Spleen (tissue), 7 donors: ENCODE results near the gene DPAGT1.

ENCODE experiments used
- CTCF ChIP-seq, 11 experiments: fragments of 200-600 bp in 7 of 11; fragments of 450-650 bp in 4 of 11; sonication (generic) in 4 of 11; IDR thresholded peaks in 8 of 11; conservative IDR thresholded peaks in 3 of 11; 1 replicate in 7 of 11; 2 replicates in 4 of 11; pipeline versions ENCODE4 v1.4.0 to v1.8.0; 2016 to 2021; ENCODE audit warnings: antibody characterized with exemption in 11 of 11, inconsistent platforms in 4 of 11, mild to moderate bottlenecking in 1 of 11
- POLR2A ChIP-seq, 3 donors: fragments of 450-650 bp; IDR thresholded peaks; one replicate each; pipeline ENCODE4 v1.5.1; 2017; ENCODE audit warnings: antibody characterized with exemption in 3 of 3, mild to moderate bottlenecking in 1 of 3
- POLR2AphosphoS5 ChIP-seq, 3 donors: sonication (generic); formaldehyde crosslinking; IDR thresholded peaks; one replicate each; pipeline ENCODE4 v1.5.1; 2017; ENCODE audit warnings: antibody characterized with exemption in 3 of 3
- donor health status: DM: no; HTN: no; CAD: no; lungs with moderate emphysema.
- donor health status: DM: no; HTN: no; CAD: no.
- donor health status: DM: no; HTN: no; CAD: no.

- TF ChIP-seq CTCF (IDR thresholded peaks at IDR 0.05 in 8 of 11, conservative IDR thresholded peaks at IDR 0.05 in 3 of 11) = no peak
- no peak for TF ChIP-seq POLR2AphosphoS5 (IDR thresholded peaks at IDR 0.05)
- no peak for TF ChIP-seq POLR2A (IDR thresholded peaks at IDR 0.05)
These were observed 16.6 kb upstream of the DPAGT1 start for GRCh38 chr11:119118227-119118626.
